HEK293 (cell line): ENCODE results near the gene PACS1.

Experiments used
- CTCF ChIA-PET: fragments of 350-600 bp; formaldehyde crosslinking; extraction: SDS; loops from one replicate; lab custom pipeline; 2021; ENCODE audit warnings: antibody characterized with exemption; lab: Yijun Ruan, JAX
- POLR2A ChIA-PET: fragments of 300-600 bp; formaldehyde crosslinking; extraction: SDS; loops from one replicate; lab custom pipeline; 2020; ENCODE audit warnings: antibody characterized with exemption, inconsistent platforms; lab: Yijun Ruan, JAX
- H3K27ac ChIP-seq: fragments of 200-500 bp; sonication (Bioruptor generic); 2 replicates; pipeline ENCODE4 v1.5.1; 2014; ENCODE audit warnings: low read depth, low read length, control low read depth, inconsistent platforms; ENCODE audit errors: extremely low read depth
- H3K36me3 ChIP-seq, 2 experiments: fragments of 200-500 bp in 1 of 2; sonication (Bioruptor generic) in 1 of 2; 1 replicate in 1 of 2; 2 replicates in 1 of 2; pipeline ENCODE4 v1.5.1; 2014 to 2017; ENCODE audit warnings: inconsistent platforms in 2 of 2, low read length in 2 of 2; ENCODE audit not compliant: control insufficient read depth in 2 of 2, insufficient read depth in 1 of 2
- H3K4me1 ChIP-seq: fragments of 200-500 bp; sonication (Bioruptor generic); 2 replicates; pipeline ENCODE4 v1.5.1; 2014; ENCODE audit warnings: mild to moderate bottlenecking, low read length, inconsistent platforms; ENCODE audit not compliant: control insufficient read depth, insufficient read depth
- H3K4me3 ChIP-seq: 2 replicates; pipeline ENCODE4 v1.5.1; 2011; ENCODE audit warnings: low read depth, mild to moderate bottlenecking, control low read depth, low read length, moderate library complexity
- H3K9me3 ChIP-seq: fragments of 200-500 bp; sonication (Bioruptor generic); 2 replicates; pipeline ENCODE4 v1.5.1; 2014; ENCODE audit warnings: low read depth, low read length, inconsistent platforms; ENCODE audit not compliant: control insufficient read depth, insufficient read depth
- KLF10 ChIP-seq: fragments of 450-650 bp; IDR thresholded peaks from 2 replicates; pipeline ENCODE4 v1.5.1; 2018; ENCODE audit warnings: missing biosample characterization, mild to moderate bottlenecking, missing genetic modification characterization
- MZF1 ChIP-seq: fragments of 450-650 bp; formaldehyde crosslinking; IDR thresholded peaks from 2 replicates; pipeline ENCODE4 v1.5.1; 2017; ENCODE audit warnings: missing biosample characterization, missing genetic modification characterization, borderline replicate concordance
- OSR2 ChIP-seq: fragments of 450-650 bp; formaldehyde crosslinking; IDR thresholded peaks from 2 replicates; pipeline ENCODE4 v1.5.1; 2016; ENCODE audit warnings: missing biosample characterization, missing genetic modification characterization
- PRDM1 ChIP-seq: fragments of 450-650 bp; formaldehyde crosslinking; IDR thresholded peaks from 2 replicates; pipeline ENCODE4; 2016; ENCODE audit warnings: missing biosample characterization, missing genetic modification characterization
- YY1 ChIP-seq: fragments of 450-650 bp; formaldehyde crosslinking; IDR thresholded peaks from 2 replicates; pipeline ENCODE4 v1.5.1; 2018; ENCODE audit warnings: missing biosample characterization, missing genetic modification characterization
- ZBTB1 ChIP-seq: fragments of 450-650 bp; formaldehyde crosslinking; IDR thresholded peaks from 2 replicates; pipeline ENCODE4 v1.5.1; 2016; ENCODE audit warnings: missing biosample characterization, missing genetic modification characterization
- ZBTB48 ChIP-seq: fragments of 450-650 bp; formaldehyde crosslinking; IDR thresholded peaks from 2 replicates; pipeline ENCODE4 v1.5.1; 2016; ENCODE audit warnings: missing biosample characterization, missing genetic modification characterization
- ZBTB7A ChIP-seq: fragments of 450-650 bp; formaldehyde crosslinking; IDR thresholded peaks from 2 replicates; pipeline ENCODE4 v1.5.1; 2016; ENCODE audit warnings: low read depth, missing biosample characterization, missing genetic modification characterization
- ZFHX2 ChIP-seq: fragments of 450-650 bp; formaldehyde crosslinking; conservative IDR thresholded peaks from 2 replicates; pipeline ENCODE4 v1.5.1; 2016; ENCODE audit warnings: missing biosample characterization, missing genetic modification characterization
- ZNF10 ChIP-seq: fragments of 450-650 bp; formaldehyde crosslinking; IDR thresholded peaks from 2 replicates; pipeline ENCODE4 v1.5.1; 2017; ENCODE audit warnings: missing biosample characterization, missing genetic modification characterization
- ZNF112 ChIP-seq: fragments of 450-650 bp; formaldehyde crosslinking; IDR thresholded peaks from 2 replicates; pipeline ENCODE4 v1.5.0; 2017; ENCODE audit warnings: missing biosample characterization, missing genetic modification characterization
- ZNF138 ChIP-seq: fragments of 450-650 bp; formaldehyde crosslinking; IDR thresholded peaks from 2 replicates; pipeline ENCODE4 v1.5.1; 2016; ENCODE audit warnings: missing biosample characterization, missing genetic modification characterization, borderline replicate concordance
- ZNF169 ChIP-seq: fragments of 450-650 bp; formaldehyde crosslinking; IDR thresholded peaks from 2 replicates; pipeline ENCODE4 v1.5.1; 2016; ENCODE audit warnings: missing biosample characterization, missing genetic modification characterization
- ZNF302 ChIP-seq: fragments of 450-650 bp; formaldehyde crosslinking; IDR thresholded peaks from 2 replicates; pipeline ENCODE4 v1.5.1; 2016; ENCODE audit warnings: missing biosample characterization, missing genetic modification characterization, low read depth
- ZNF596 ChIP-seq: fragments of 450-650 bp; IDR thresholded peaks from 2 replicates; pipeline ENCODE4 v1.5.0; 2018; ENCODE audit warnings: missing biosample characterization, mild to moderate bottlenecking, missing genetic modification characterization, moderate library complexity
- ZNF623 ChIP-seq: fragments of 450-650 bp; formaldehyde crosslinking; IDR thresholded peaks from 2 replicates; pipeline ENCODE4 v1.5.1; 2016; ENCODE audit warnings: missing biosample characterization, missing genetic modification characterization
- ZNF677 ChIP-seq: fragments of 450-650 bp; IDR thresholded peaks from 2 replicates; pipeline ENCODE4 v1.5.0; 2018; ENCODE audit warnings: missing biosample characterization, mild to moderate bottlenecking, missing genetic modification characterization, moderate library complexity
- ZNF785 ChIP-seq: fragments of 450-650 bp; formaldehyde crosslinking; IDR thresholded peaks from 2 replicates; pipeline ENCODE4 v1.5.1; 2016; ENCODE audit warnings: missing biosample characterization, missing genetic modification characterization
- ZSCAN30 ChIP-seq: fragments of 450-650 bp; IDR thresholded peaks from 2 replicates; pipeline ENCODE4 v1.5.1; 2018; ENCODE audit warnings: missing biosample characterization, mild to moderate bottlenecking, missing genetic modification characterization, moderate library complexity
- TF ChIP-seq, protein P1 (sequence below): fragments of 450-650 bp; formaldehyde crosslinking; IDR thresholded peaks from 2 replicates; pipeline ENCODE4 v1.5.1; 2016; ENCODE audit warnings: missing biosample characterization, missing genetic modification characterization, borderline replicate concordance
- TF ChIP-seq, protein P2 (sequence below): fragments of 450-650 bp; formaldehyde crosslinking; IDR thresholded peaks from 2 replicates; pipeline ENCODE4 v1.5.1; 2016; ENCODE audit warnings: missing biosample characterization, missing genetic modification characterization, low read depth
- TF ChIP-seq, protein P3 (sequence below): fragments of 450-650 bp; formaldehyde crosslinking; IDR thresholded peaks from 2 replicates; pipeline ENCODE4 v1.5.1; 2017; ENCODE audit warnings: missing biosample characterization, missing genetic modification characterization
- TF ChIP-seq, protein P4 (sequence below): fragments of 450-650 bp; formaldehyde crosslinking; optimal IDR thresholded peaks from 2 replicates; pipeline ENCODE3; 2016; ENCODE audit warnings: missing biosample characterization, mild to moderate bottlenecking, missing genetic modification characterization
- TF ChIP-seq, protein P5 (sequence below): fragments of 450-650 bp; formaldehyde crosslinking; IDR thresholded peaks from 2 replicates; pipeline ENCODE4 v1.5.1; 2016; ENCODE audit warnings: missing biosample characterization, missing genetic modification characterization

Gene PACS1

DNA sequence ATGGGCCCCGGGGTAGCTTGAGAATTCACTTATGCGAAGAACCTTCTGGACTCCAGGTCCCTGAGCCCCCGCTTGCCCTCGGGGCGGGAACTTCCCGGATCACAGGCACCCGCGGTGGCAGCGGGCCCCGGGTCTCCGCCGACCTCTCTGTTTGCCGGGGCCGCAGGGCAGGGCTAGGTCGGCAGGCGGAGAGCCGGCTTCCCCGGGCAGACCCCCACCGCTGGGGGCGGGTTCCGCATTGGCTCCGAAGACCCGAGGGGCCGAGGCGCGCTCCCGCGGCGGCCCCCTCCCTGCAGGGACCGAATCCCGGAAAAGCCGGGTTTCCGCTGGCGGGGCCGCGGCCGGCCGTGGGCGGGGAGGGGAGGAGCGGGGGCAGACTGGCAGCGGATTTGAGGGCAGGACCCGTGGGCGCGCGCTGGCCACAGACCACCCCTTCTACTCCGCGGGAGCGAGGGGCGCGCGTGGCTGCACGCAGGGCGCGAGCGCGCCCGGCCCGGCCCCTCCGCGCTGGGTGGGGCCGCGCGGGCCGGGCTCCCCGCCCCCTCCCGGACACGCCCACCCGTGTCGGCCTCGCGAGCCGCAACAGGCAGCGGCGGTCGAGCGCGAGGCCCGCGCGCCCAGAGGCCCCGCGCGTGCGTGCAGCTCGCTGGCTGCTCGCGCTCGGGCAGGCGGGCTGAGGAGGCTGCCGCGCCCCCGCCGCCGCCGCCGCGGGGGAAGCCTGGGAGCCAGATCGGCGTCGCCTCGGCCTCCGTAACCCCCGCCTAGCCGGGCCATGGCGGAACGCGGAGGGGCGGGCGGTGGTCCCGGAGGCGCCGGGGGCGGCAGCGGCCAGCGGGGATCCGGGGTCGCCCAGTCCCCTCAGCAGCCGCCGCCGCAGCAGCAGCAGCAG lies at the start of gene PACS1:
TSS of gene PACS1 (plus strand) at position 558 of the 889 bp plus-strand sequence. CDS start at position 773, 215 bp downstream.
- H3K36me3 ChIP-seq: peaks cover 8 to 63% of the 10 kb centered on the region in 2 experiments
- H3K4me3 ChIP-seq: peak within 1 kb of the TSS; percentile 76
- ChIA-PET POLR2A (interaction anchor here (0.6 to 1.5 kb wide), 3 partner anchors 14 to 65 kb away, joined by 3 to 7 read pairs (median 3); no protein-coding TSS in a partner anchor), CTCF (interaction anchor here (0.5 to 5.4 kb wide), 14 partner anchors 12 to 197 kb away, joined by 3 to 61 read pairs (median 8); no protein-coding TSS in a partner anchor)
- H3K9me3 ChIP-seq: no peaks in the 10 kb centered on the region
- H3K4me1 ChIP-seq: no peaks in the 10 kb centered on the region; the same call in none of the 2 replicates
- peak within 1 kb of the TSS; percentile 81 for H3K27ac ChIP-seq
- TF ChIP-seq, protein P1, sequence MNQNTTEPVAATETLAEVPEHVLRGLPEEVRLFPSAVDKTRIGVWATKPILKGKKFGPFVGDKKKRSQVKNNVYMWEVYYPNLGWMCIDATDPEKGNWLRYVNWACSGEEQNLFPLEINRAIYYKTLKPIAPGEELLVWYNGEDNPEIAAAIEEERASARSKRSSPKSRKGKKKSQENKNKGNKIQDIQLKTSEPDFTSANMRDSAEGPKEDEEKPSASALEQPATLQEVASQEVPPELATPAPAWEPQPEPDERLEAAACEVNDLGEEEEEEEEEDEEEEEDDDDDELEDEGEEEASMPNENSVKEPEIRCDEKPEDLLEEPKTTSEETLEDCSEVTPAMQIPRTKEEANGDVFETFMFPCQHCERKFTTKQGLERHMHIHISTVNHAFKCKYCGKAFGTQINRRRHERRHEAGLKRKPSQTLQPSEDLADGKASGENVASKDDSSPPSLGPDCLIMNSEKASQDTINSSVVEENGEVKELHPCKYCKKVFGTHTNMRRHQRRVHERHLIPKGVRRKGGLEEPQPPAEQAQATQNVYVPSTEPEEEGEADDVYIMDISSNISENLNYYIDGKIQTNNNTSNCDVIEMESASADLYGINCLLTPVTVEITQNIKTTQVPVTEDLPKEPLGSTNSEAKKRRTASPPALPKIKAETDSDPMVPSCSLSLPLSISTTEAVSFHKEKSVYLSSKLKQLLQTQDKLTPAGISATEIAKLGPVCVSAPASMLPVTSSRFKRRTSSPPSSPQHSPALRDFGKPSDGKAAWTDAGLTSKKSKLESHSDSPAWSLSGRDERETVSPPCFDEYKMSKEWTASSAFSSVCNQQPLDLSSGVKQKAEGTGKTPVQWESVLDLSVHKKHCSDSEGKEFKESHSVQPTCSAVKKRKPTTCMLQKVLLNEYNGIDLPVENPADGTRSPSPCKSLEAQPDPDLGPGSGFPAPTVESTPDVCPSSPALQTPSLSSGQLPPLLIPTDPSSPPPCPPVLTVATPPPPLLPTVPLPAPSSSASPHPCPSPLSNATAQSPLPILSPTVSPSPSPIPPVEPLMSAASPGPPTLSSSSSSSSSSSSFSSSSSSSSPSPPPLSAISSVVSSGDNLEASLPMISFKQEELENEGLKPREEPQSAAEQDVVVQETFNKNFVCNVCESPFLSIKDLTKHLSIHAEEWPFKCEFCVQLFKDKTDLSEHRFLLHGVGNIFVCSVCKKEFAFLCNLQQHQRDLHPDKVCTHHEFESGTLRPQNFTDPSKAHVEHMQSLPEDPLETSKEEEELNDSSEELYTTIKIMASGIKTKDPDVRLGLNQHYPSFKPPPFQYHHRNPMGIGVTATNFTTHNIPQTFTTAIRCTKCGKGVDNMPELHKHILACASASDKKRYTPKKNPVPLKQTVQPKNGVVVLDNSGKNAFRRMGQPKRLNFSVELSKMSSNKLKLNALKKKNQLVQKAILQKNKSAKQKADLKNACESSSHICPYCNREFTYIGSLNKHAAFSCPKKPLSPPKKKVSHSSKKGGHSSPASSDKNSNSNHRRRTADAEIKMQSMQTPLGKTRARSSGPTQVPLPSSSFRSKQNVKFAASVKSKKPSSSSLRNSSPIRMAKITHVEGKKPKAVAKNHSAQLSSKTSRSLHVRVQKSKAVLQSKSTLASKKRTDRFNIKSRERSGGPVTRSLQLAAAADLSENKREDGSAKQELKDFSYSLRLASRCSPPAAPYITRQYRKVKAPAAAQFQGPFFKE: no peak
- TF ChIP-seq, protein P2, sequence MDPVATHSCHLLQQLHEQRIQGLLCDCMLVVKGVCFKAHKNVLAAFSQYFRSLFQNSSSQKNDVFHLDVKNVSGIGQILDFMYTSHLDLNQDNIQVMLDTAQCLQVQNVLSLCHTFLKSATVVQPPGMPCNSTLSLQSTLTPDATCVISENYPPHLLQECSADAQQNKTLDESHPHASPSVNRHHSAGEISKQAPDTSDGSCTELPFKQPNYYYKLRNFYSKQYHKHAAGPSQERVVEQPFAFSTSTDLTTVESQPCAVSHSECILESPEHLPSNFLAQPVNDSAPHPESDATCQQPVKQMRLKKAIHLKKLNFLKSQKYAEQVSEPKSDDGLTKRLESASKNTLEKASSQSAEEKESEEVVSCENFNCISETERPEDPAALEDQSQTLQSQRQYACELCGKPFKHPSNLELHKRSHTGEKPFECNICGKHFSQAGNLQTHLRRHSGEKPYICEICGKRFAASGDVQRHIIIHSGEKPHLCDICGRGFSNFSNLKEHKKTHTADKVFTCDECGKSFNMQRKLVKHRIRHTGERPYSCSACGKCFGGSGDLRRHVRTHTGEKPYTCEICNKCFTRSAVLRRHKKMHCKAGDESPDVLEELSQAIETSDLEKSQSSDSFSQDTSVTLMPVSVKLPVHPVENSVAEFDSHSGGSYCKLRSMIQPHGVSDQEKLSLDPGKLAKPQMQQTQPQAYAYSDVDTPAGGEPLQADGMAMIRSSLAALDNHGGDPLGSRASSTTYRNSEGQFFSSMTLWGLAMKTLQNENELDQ: no peak
- TF ChIP-seq ZNF623 (tag by site-specific recombination) (no peak), ZNF112 (tag by site-specific recombination) (no peak), ZNF138 (tag by site-specific recombination) (no peak), ZNF596 (tag by site-specific recombination) (no peak), ZNF302 (tag by site-specific recombination) (no peak), ZFHX2 (tag by site-specific recombination) (peak; percentile 84), ZNF10 (tag by site-specific recombination) (no peak), ZNF169 (no peak), KLF10 (peak; percentile 54; the same call in 1 of the 2 replicates), ZBTB1 (tag by site-specific recombination) (no peak), ZNF677 (tag by site-specific recombination) (no peak), ZBTB48 (tag by site-specific recombination) (peak; percentile 36; the same call in 1 of the 2 replicates), PRDM1 (tag by site-specific recombination) (no peak), MZF1 (no peak), ZBTB7A (tag by site-specific recombination) (no peak), ZSCAN30 (tag by site-specific recombination) (0 out of 2 replicates have a peak, but pooled peaks have one; percentile 28), ZNF785 (tag by site-specific recombination) (no peak), YY1 (tag by site-specific recombination) (no peak), OSR2 (tag by site-specific recombination) (no peak)
- TF ChIP-seq, protein P3, sequence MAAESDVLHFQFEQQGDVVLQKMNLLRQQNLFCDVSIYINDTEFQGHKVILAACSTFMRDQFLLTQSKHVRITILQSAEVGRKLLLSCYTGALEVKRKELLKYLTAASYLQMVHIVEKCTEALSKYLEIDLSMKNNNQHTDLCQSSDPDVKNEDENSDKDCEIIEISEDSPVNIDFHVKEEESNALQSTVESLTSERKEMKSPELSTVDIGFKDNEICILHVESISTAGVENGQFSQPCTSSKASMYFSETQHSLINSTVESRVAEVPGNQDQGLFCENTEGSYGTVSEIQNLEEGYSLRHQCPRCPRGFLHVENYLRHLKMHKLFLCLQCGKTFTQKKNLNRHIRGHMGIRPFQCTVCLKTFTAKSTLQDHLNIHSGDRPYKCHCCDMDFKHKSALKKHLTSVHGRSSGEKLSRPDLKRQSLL (tag by site-specific recombination): no peak
- TF ChIP-seq, protein P4, sequence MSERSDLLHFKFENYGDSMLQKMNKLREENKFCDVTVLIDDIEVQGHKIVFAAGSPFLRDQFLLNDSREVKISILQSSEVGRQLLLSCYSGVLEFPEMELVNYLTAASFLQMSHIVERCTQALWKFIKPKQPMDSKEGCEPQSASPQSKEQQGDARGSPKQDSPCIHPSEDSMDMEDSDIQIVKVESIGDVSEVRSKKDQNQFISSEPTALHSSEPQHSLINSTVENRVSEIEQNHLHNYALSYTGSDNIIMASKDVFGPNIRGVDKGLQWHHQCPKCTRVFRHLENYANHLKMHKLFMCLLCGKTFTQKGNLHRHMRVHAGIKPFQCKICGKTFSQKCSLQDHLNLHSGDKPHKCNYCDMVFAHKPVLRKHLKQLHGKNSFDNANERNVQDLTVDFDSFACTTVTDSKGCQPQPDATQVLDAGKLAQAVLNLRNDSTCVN (tag by site-specific recombination): peak; percentile 90
- TF ChIP-seq, protein P5, sequence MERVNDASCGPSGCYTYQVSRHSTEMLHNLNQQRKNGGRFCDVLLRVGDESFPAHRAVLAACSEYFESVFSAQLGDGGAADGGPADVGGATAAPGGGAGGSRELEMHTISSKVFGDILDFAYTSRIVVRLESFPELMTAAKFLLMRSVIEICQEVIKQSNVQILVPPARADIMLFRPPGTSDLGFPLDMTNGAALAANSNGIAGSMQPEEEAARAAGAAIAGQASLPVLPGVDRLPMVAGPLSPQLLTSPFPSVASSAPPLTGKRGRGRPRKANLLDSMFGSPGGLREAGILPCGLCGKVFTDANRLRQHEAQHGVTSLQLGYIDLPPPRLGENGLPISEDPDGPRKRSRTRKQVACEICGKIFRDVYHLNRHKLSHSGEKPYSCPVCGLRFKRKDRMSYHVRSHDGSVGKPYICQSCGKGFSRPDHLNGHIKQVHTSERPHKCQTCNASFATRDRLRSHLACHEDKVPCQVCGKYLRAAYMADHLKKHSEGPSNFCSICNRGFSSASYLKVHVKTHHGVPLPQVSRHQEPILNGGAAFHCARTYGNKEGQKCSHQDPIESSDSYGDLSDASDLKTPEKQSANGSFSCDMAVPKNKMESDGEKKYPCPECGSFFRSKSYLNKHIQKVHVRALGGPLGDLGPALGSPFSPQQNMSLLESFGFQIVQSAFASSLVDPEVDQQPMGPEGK (tag by site-specific recombination): peak; percentile 72
